HepG2 (cell line): ENCODE measurements around the gene IFIT1. TPM values are rescaled to one million over a fixed set of nuclear protein-coding genes. Genes with fewer than 3 reads are reported as not detected.

Source experiments
- ATAC-seq: fragments of 200-7000 bp; cut with Tn5 transposase; 3 replicates; pipeline ENCODE4 v1.9.1; 2020; ENCODE audit warnings: mild to moderate bottlenecking, moderate library complexity
- Bru-seq: library from RNA; stranded (reverse); fragments of 400-500 nt; gene quantifications from one replicate; lab custom pipeline; 2021; lab: Mats Ljungman, UMichigan
- BruChase-seq, 2 experiments: library from RNA; stranded (reverse); fragments of 400-500 nt; gene quantifications; one replicate each; lab custom pipeline; 2021; lab: Mats Ljungman, UMichigan
- BruUV-seq: library from RNA; stranded (reverse); fragments of 400-500 nt; replicated peaks from 2 replicates; lab custom pipeline; 2021; lab: Mats Ljungman, UMichigan
- CTCF ChIA-PET: fragments of 300-600 bp; formaldehyde crosslinking; extraction: SDS; loops from one replicate; lab custom pipeline; 2021; ENCODE audit warnings: low total read pairs, inconsistent platforms, low intra/inter-chr PET ratio; lab: Yijun Ruan, JAX
- POLR2A ChIA-PET: fragments of 350-600 bp; sonication (Branson Sonifier 250); formaldehyde crosslinking; loops from one replicate; lab custom pipeline; 2020; ENCODE audit warnings: antibody characterized with exemption, inconsistent platforms; lab: Yijun Ruan, JAX
- DNase-seq: peaks from one replicate; pipeline ENCODE4 v3.0.0-alpha.2; 2015; ENCODE audit warnings: low spot score
- FAIRE-seq: peaks from 3 replicates; lab custom pipeline; 2011; peaks lifted over from hg19 to GRCh38; lab: Jason Lieb, UNC
- H2AFZ ChIP-seq: one replicate; pipeline ENCODE4 v1.6.1; 2011; ENCODE audit warnings: low read length, inconsistent platforms
- H3K27ac ChIP-seq: fragments of 300-600 bp; 3 replicates; pipeline ENCODE4 v1.8.0; 2011; ENCODE audit warnings: mixed run types, mild to moderate bottlenecking, mixed read lengths, low read length, inconsistent platforms; ENCODE audit not compliant: insufficient read depth; ENCODE audit errors: extremely low read length
- H3K27me3 ChIP-seq, 2 experiments: fragments of 200-600 bp in 1 of 2; 2 replicates in 1 of 2; 3 replicates in 1 of 2; pipeline versions ENCODE4 v1.6.0 to v1.8.0; 2011; ENCODE audit warnings: low read length in 2 of 2, mild to moderate bottlenecking in 2 of 2, moderate library complexity in 2 of 2, inconsistent platforms in 1 of 2; ENCODE audit not compliant: insufficient read depth in 2 of 2, control insufficient read depth in 1 of 2
- H3K36me3 ChIP-seq, 2 experiments: fragments of 200-600 bp in 1 of 2; replicated peaks in 1 of 2; 2 replicates in 1 of 2; 3 replicates in 1 of 2; pipeline versions ENCODE4 v1.5.1 to v1.8.0; 2011; ENCODE audit warnings: low read length in 2 of 2, inconsistent platforms in 1 of 2; ENCODE audit not compliant: insufficient read depth in 2 of 2, control insufficient read depth in 1 of 2
- H3K4me1 ChIP-seq: 2 replicates; pipeline ENCODE4 v1.5.1; 2012; ENCODE audit warnings: low read length, inconsistent platforms; ENCODE audit not compliant: insufficient read depth
- H3K4me2 ChIP-seq: 2 replicates; pipeline ENCODE4 v1.6.0; 2011; ENCODE audit warnings: low read depth, low read length, inconsistent platforms
- H3K4me3 ChIP-seq, 3 experiments: fragments of 200-600 bp in 1 of 3; sonication (generic), shearing (Covaris generic) in 1 of 3; replicated peaks in 1 of 3; 2 replicates each; pipeline ENCODE4 v1.5.1; 2011 to 2016; ENCODE audit warnings: low read length in 3 of 3, inconsistent platforms in 2 of 3, low read depth in 2 of 3, mild to moderate bottlenecking in 2 of 3, control low read depth in 1 of 3, mixed read lengths in 1 of 3; ENCODE audit not compliant: insufficient read depth in 1 of 3
- H3K79me2 ChIP-seq: one replicate; pipeline ENCODE4 v1.6.1; 2011; ENCODE audit warnings: low read length, inconsistent platforms; ENCODE audit not compliant: insufficient read depth
- H3K9ac ChIP-seq: 2 replicates; pipeline ENCODE4 v1.6.0; 2011; ENCODE audit warnings: mild to moderate bottlenecking, low read depth, low read length, inconsistent platforms; ENCODE audit not compliant: insufficient read depth
- H3K9me3 ChIP-seq: 2 replicates; pipeline ENCODE4 v1.5.1; 2012; ENCODE audit warnings: mild to moderate bottlenecking, low read length
- H4K20me1 ChIP-seq: 2 replicates; pipeline ENCODE4 v1.6.0; 2011; ENCODE audit warnings: inconsistent platforms, mild to moderate bottlenecking, low read length, moderate library complexity; ENCODE audit not compliant: insufficient read depth
- AKAP8 ChIP-seq: sonication (generic); formaldehyde crosslinking; IDR thresholded peaks from 2 replicates; pipeline ENCODE4 v1.5.1; 2020; ENCODE audit warnings: mild to moderate bottlenecking, missing genetic modification reagents
- BCL6 ChIP-seq: IDR thresholded peaks from 2 replicates; pipeline ENCODE4 v1.6.1; 2016; ENCODE audit warnings: missing genetic modification reagents, missing compliant biosample characterization
- HNRNPK ChIP-seq: fragments of 200-400 bp; formaldehyde crosslinking; IDR thresholded peaks from 2 replicates; pipeline ENCODE4 v1.6.1; 2018; ENCODE audit warnings: low read length, low read depth, moderate library complexity, mild to moderate bottlenecking; ENCODE audit not compliant: poor library complexity, severe bottlenecking
- IRF1 ChIP-seq: sonication (generic); formaldehyde crosslinking; IDR thresholded peaks from 2 replicates; pipeline ENCODE4 v1.4.0; 2020; ENCODE audit warnings: low read depth, mild to moderate bottlenecking, missing genetic modification reagents
- PCBP2 ChIP-seq: fragments of 200-400 bp; formaldehyde crosslinking; optimal IDR thresholded peaks from 2 replicates; pipeline ENCODE3; 2018; ENCODE audit warnings: low read length, low read depth; ENCODE audit not compliant: poor library complexity, severe bottlenecking
- POLR2G ChIP-seq: fragments of 200-400 bp; formaldehyde crosslinking; IDR thresholded peaks from 2 replicates; pipeline ENCODE4 v1.6.1; 2018; ENCODE audit warnings: mild to moderate bottlenecking, low read depth, low read length, moderate library complexity
- REPIN1 ChIP-seq: sonication (generic); formaldehyde crosslinking; IDR thresholded peaks from 2 replicates; pipeline ENCODE4 v1.8.0; 2022; ENCODE audit warnings: missing genetic modification reagents, low read depth, mild to moderate bottlenecking, borderline replicate concordance
- SOX6 ChIP-seq, 2 experiments: fragments of 450-650 bp in 1 of 2; sonication (generic) in 1 of 2; formaldehyde crosslinking in 1 of 2; IDR thresholded peaks; 2 replicates each; pipeline versions ENCODE4 v1.4.0 to v1.6.1; 2017 to 2020; ENCODE audit warnings: antibody characterized with exemption in 1 of 2, mild to moderate bottlenecking in 1 of 2, missing genetic modification reagents in 1 of 2
- ZMAT3 ChIP-seq: sonication (generic); formaldehyde crosslinking; conservative IDR thresholded peaks from 2 replicates; pipeline ENCODE4 v1.7.0; 2021; ENCODE audit warnings: missing genetic modification reagents
- ZNF263 ChIP-seq: sonication (generic); formaldehyde crosslinking; IDR thresholded peaks from 2 replicates; pipeline ENCODE4 v1.4.0; 2020; ENCODE audit warnings: missing genetic modification reagents
- ZNF354B ChIP-seq: sonication (generic); formaldehyde crosslinking; IDR thresholded peaks from 2 replicates; pipeline ENCODE4 v1.8.0; 2022; ENCODE audit warnings: mild to moderate bottlenecking, missing genetic modification reagents
- ZNF605 ChIP-seq: sonication (generic); formaldehyde crosslinking; IDR thresholded peaks from 2 replicates; pipeline ENCODE4 v1.8.0; 2022; ENCODE audit warnings: mild to moderate bottlenecking, missing genetic modification reagents
- ZNF749 ChIP-seq: sonication (generic); formaldehyde crosslinking; IDR thresholded peaks from 2 replicates; pipeline ENCODE4 v1.8.0; 2022; ENCODE audit warnings: mild to moderate bottlenecking, missing genetic modification reagents, moderate library complexity, borderline replicate concordance
- WGBS: methylation state at CpG from one replicate; pipeline ENCODE4 v1.1.6; 2017; ENCODE audit warnings: low lambda C conversion rate; 5-methylcytosine and 5-hydroxymethylcytosine counted together
- in situ Hi-C: cut with HindIII; loops from 2 replicates; pipeline ENCODE4 v1.10.0; 2017; ENCODE audit warnings: low pct_unique_long_range_greater_than_20kb; ENCODE audit not compliant: extremely low pct_ligation_motif_present
- intact Hi-C: fragments of 100-400 bp; cut with micrococcal nuclease; formaldehyde crosslinking; loops from one replicate; pipeline ENCODE4 v1.10.0; 2022; ENCODE audit not compliant: unreplicated experiment
- long read RNA-seq, 2 experiments: library from RNA in 1 of 2; library from polyadenylated mRNA in 1 of 2; stranded (forward) in 1 of 2; unstranded in 1 of 2; transcript quantifications; one replicate each; pipeline ENCODE4 v2.0.0, GENCODE V29; 2019 to 2022
- polyA minus RNA-seq, 3 experiments: library from RNA; depleted of rRNA, polyadenylated mRNA; stranded (reverse); fragments of >200 nt; gene quantifications; 2 replicates each; pipeline ENCODE4 v1.2.3, GENCODE V29; 2011; ENCODE audit warnings: low replicate concordance in 1 of 3
- polyA plus RNA-seq, 8 experiments: library from polyadenylated mRNA; depleted of rRNA in 3 of 8; stranded (reverse) in 7 of 8; unstranded in 1 of 8; fragments of >200 nt; fragmentation: Illumina TruSeq in 4 of 8; extraction: Trizol in 4 of 8; gene quantifications; 2 replicates each; pipeline versions ENCODE4 v1.2.1 to v1.2.3, GENCODE V29; 2011 to 2016; ENCODE audit warnings: low read depth in 4 of 8, missing spikeins in 1 of 8, mixed read lengths in 1 of 8; ENCODE audit not compliant: insufficient read depth in 1 of 8
- total RNA-seq, 5 experiments: library from RNA; depleted of rRNA; stranded (reverse); fragments of >200 nt; fragmentation: Illumina TruSeq; extraction: Trizol; gene quantifications; 2 replicates each; pipeline ENCODE4 v1.2.3, GENCODE V29; 2016; ENCODE audit warnings: low read depth in 1 of 5
- TF ChIP-seq, protein P1 (sequence below): sonication (generic); formaldehyde crosslinking; IDR thresholded peaks from 2 replicates; pipeline ENCODE4 v1.4.0; 2020; ENCODE audit warnings: missing genetic modification reagents

The IFIT1 gene, protein sequence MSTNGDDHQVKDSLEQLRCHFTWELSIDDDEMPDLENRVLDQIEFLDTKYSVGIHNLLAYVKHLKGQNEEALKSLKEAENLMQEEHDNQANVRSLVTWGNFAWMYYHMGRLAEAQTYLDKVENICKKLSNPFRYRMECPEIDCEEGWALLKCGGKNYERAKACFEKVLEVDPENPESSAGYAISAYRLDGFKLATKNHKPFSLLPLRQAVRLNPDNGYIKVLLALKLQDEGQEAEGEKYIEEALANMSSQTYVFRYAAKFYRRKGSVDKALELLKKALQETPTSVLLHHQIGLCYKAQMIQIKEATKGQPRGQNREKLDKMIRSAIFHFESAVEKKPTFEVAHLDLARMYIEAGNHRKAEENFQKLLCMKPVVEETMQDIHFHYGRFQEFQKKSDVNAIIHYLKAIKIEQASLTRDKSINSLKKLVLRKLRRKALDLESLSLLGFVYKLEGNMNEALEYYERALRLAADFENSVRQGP
- total RNA-seq (2016; rRNA removed; fragmentation: Illumina TruSeq; extraction: Trizol) (5.5 and 7.5 TPM in 2 replicates), polyA plus RNA-seq (2011; rRNA removed) (1.2 and 1.5 TPM in 2 replicates), polyA minus RNA-seq (2011; rRNA and poly(A)+ RNA removed; ENCODE audit: low replicate concordance) (0.12 and 1.4 TPM in 2 replicates), Bru-seq, nascent RNA (percentile 36 among the genes with signal in this experiment), BruChase-seq, experiment 1, labeled RNA remaining after a 6-hour chase (percentile 29 among the genes with signal in this experiment), BruChase-seq, experiment 2, labeled RNA remaining after a 2-hour chase (percentile 37 among the genes with signal in this experiment)
- total RNA-seq (2016; cell fraction: cytosol; rRNA removed; fragmentation: Illumina TruSeq; extraction: Trizol; ENCODE audit: low read depth): 1.0 and 1.2 TPM in 2 replicates
- total RNA-seq (2016; cell fraction: insoluble cytoplasmic fraction; rRNA removed; fragmentation: Illumina TruSeq; extraction: Trizol): 5.3 and 6.9 TPM in 2 replicates
- total RNA-seq (2016; cell fraction: membrane; rRNA removed; fragmentation: Illumina TruSeq; extraction: Trizol): 1.8 and 2.7 TPM in 2 replicates
- total RNA-seq (2016; cell fraction: nucleus; rRNA removed; fragmentation: Illumina TruSeq; extraction: Trizol): 1.7 and 2.9 TPM in 2 replicates
- 0.64 and 1.2 TPM in 2 replicates for polyA plus RNA-seq (2011; cell fraction: cytosol; rRNA removed)
- polyA plus RNA-seq (2011; cell fraction: nucleus; rRNA removed): 0.21 and 0.61 TPM in 2 replicates
- polyA plus RNA-seq (2012): 1.6 and 3.8 TPM in 2 replicates
- 0.47 and 0.49 TPM in 2 replicates for polyA plus RNA-seq (2016; cell fraction: cytosol; fragmentation: Illumina TruSeq; extraction: Trizol; ENCODE audit: low read depth)
- polyA plus RNA-seq (2016; cell fraction: insoluble cytoplasmic fraction; fragmentation: Illumina TruSeq; extraction: Trizol; ENCODE audit: low read depth): 6.6 and 7.5 TPM in 2 replicates
- 0.80 and 0.81 TPM in 2 replicates for polyA plus RNA-seq (2016; cell fraction: membrane; fragmentation: Illumina TruSeq; extraction: Trizol; ENCODE audit: low read depth)
- polyA plus RNA-seq (2016; cell fraction: nucleus; fragmentation: Illumina TruSeq; extraction: Trizol; ENCODE audit: insufficient read depth, low read depth): 2.6 and 2.9 TPM in 2 replicates
- polyA minus RNA-seq (2011; cell fraction: cytosol; rRNA and poly(A)+ RNA removed): 0.79 and 1.1 TPM in 2 replicates
- 0.64 and 1.4 TPM in 2 replicates for polyA minus RNA-seq (2011; cell fraction: nucleus; rRNA and poly(A)+ RNA removed)
- long read RNA-seq, experiment 1: 0 reads
- long read RNA-seq, experiment 2, partial matches to known transcripts: 0 of 1 reads
- long read RNA-seq, experiment 2, other reads (novel, unspliced or antisense): 0 of 1 reads

DNA sequence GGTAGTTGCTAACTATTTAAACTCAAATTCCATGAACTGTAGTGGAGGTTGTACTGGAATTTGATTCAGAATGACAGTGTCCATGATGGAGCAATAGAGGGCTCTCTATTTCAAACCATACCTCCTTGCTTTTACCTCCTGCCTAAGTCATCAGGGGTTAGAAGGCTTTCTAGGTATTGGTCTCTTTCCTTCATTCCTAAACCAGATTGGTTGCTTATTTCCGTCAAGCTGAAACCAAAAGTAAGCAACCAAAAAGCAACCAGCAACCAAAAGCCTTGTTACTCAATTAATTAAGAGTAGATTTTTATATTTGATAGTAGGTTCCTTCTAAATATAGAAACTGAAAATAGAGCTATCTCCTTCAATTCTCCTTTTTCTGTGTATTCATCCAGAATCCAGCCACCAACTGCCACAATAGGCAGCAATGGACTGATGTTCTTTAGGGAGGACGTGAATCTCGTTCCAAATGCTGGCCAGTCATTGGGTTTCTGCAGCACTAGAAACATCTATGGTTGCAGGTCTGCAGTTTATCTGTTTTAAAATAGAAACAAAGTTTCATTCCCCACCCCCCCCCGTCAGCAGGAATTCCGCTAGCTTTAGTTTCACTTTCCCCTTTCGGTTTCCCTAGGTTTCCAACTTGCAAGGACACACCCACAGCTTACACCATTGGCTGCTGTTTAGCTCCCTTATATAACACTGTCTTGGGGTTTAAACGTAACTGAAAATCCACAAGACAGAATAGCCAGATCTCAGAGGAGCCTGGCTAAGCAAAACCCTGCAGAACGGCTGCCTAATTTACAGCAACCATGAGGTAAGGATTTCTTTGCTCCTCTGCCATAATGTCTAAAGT lies at the start of gene IFIT1:
Gene IFIT1 (plus strand): TSS at position 717 of the 850 bp plus-strand sequence. CDS start 90 bp downstream, at position 807.
- H2AFZ ChIP-seq: peak within 1 kb of the TSS; percentile 55
- H3K4me2 ChIP-seq: peak within 1 kb of the TSS; percentile 72
- ChIA-PET POLR2A (interaction anchor here (0.7 to 1.8 kb wide), 10 partner anchors 19 to 309 kb away, joined by 3 to 13 read pairs (median 5); partner anchors contain the start of genes IFIT3, IFIT5, KIF20B and LIPA), CTCF (no interaction called here)
- in situ Hi-C loops: no loop called here
- H4K20me1 ChIP-seq: no peaks in the 10 kb centered on the region
- H3K27ac ChIP-seq: peak within 1 kb of the TSS; percentile 66
- FAIRE-seq (peak; percentile 75), ATAC-seq (peak; percentile 95), DNase-seq (peak; percentile 82)
- no peaks in the 10 kb centered on the region for H3K36me3 ChIP-seq
- H3K4me1 ChIP-seq: peaks cover 10% of the 10 kb centered on the region
- under 1% methylated on average over 8 of the region's 8 CpGs for WGBS
- no peaks in the 10 kb centered on the region for H3K79me2 ChIP-seq
- no TSS peak for BruUV-seq
- H3K9me3 ChIP-seq: no peaks in the 10 kb centered on the region
- H3K27me3 ChIP-seq: no peaks in the 10 kb centered on the region
- peak within 1 kb of the TSS; percentile 54 for H3K9ac ChIP-seq
- intact Hi-C loops: loop anchor here (1.0 to 2.0 kb wide), 2 partner anchors 17 to 22 kb away; partner anchors contain the start of gene IFIT5
- H3K4me3 ChIP-seq: peak within 1 kb of the TSS; percentile 68 to 88 (median 78)
- no peak for TF ChIP-seq PCBP2
- no peak for TF ChIP-seq ZNF354B (CRISPR knock-in tag)
- TF ChIP-seq BCL6 (CRISPR knock-in tag): peak; percentile 84
- no peak for TF ChIP-seq ZNF749 (CRISPR knock-in tag)
- TF ChIP-seq IRF1 (CRISPR knock-in tag): peak; percentile 95
- no peak for TF ChIP-seq ZNF263 (CRISPR knock-in tag)
- TF ChIP-seq, protein P1, sequence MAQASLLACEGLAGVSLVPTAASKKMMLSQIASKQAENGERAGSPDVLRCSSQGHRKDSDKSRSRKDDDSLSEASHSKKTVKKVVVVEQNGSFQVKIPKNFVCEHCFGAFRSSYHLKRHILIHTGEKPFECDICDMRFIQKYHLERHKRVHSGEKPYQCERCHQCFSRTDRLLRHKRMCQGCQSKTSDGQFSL (CRISPR knock-in tag): 0 out of 2 replicates have a peak, but pooled peaks have one; percentile 59
- TF ChIP-seq HNRNPK: no peak
- TF ChIP-seq SOX6 (IDR thresholded peaks at IDR 0.05): no peak
- peak; percentile 35; the same call in 1 of the 2 replicates for TF ChIP-seq SOX6 (CRISPR knock-in tag; IDR thresholded peaks at IDR 0.05)
- no peak for TF ChIP-seq ZMAT3 (CRISPR knock-in tag)
- TF ChIP-seq AKAP8: no peak
- TF ChIP-seq ZNF605 (CRISPR knock-in tag): peak; percentile 34; the same call in 1 of the 2 replicates
- TF ChIP-seq REPIN1 (CRISPR knock-in tag): 0 out of 2 replicates have a peak, but pooled peaks have one; percentile 6
- TF ChIP-seq POLR2G: 0 out of 2 replicates have a peak, but pooled peaks have one; percentile 32
